ENCODE results near the gene PPP1R3D. TPM values are rescaled to one million over a fixed set of nuclear protein-coding genes. Genes with fewer than 3 reads are reported as not detected.

Gene PPP1R3D
- total and polyA plus RNA-seq, 2 of the 13 experiments (the other 11 are each of a cell fraction or from before 2014, with no cell fraction given): 1.2 to 3.7 TPM

- Histone ChIP-seq H3K36me3 (replicated peaks in 1 of 2; ENCODE audit: control insufficient read depth in 1 of 2, insufficient read depth in 2 of 2, low read length in 2 of 2) (peaks cover 8 to 17% of the 10 kb centered on the region in 2 experiments; a peak in 4 of 5 replicates), H3K4me3 (replicated peaks in 1 of 3; ENCODE audit: insufficient read depth in 1 of 3, low read depth in 2 of 3, low read length in 3 of 3) (no peak overlapping the region), H4K20me1 (ENCODE audit: insufficient read depth, low read length) (no peaks in the 10 kb centered on the region), H3K4me2 (ENCODE audit: low read depth, low read length) (peak overlapping the region; percentile 84; the same call in 1 of the 2 replicates), H3K4me1 (ENCODE audit: insufficient read depth, low read length) (peaks cover 29% of the 10 kb centered on the region), H3K27me3 (ENCODE audit: control insufficient read depth in 1 of 2, insufficient read depth in 2 of 2, low read length in 2 of 2) (no peaks in the 10 kb centered on the region; a peak in 1 of 5 replicates), H3K79me2 (ENCODE audit: insufficient read depth, low read length) (peaks cover 11% of the 10 kb centered on the region), H3K27ac (ENCODE audit: extremely low read length, insufficient read depth, low read length) (no peak overlapping the region), H3K9ac (ENCODE audit: insufficient read depth, low read depth, low read length) (no peak overlapping the region), H3K9me3 (ENCODE audit: low read length) (no peaks in the 10 kb centered on the region), H2AFZ (ENCODE audit: low read length) (no peak overlapping the region)
- ChIA-PET POLR2A (no interaction called here), CTCF (ENCODE audit: low intra/inter-chr PET ratio, low total read pairs) (no interaction called here)
- no peak for ATAC-seq
- in situ Hi-C loops (cut with HindIII; ENCODE audit: extremely low pct_ligation_motif_present, low pct_unique_long_range_greater_than_20kb): no loop called here
- no TSS peak for BruUV-seq (replicated peaks)
- 98% methylated on average over 2 of the region's 2 CpGs for WGBS (ENCODE audit: low lambda C conversion rate)
- peak; percentile 15 for FAIRE-seq
- DNase-seq (ENCODE audit: low spot score): no peak
- TF ChIP-seq MIER3 (CRISPR knock-in tag; IDR thresholded peaks at IDR 0.05; ENCODE audit: borderline replicate concordance) (no peak), ZNF138 (CRISPR knock-in tag; IDR thresholded peaks at IDR 0.05; ENCODE audit: low read depth) (no peak)
- intact Hi-C loops (cut with micrococcal nuclease; ENCODE audit: unreplicated experiment): no loop called here
Measured at GRCh38 chr20:59942245-59942644, 2.1 kb upstream of the PPP1R3D start.

- H3K9ac ChIP-seq (ENCODE audit: insufficient read depth, low read depth, low read length): peak overlapping the region; percentile 86
- H4K20me1 ChIP-seq (ENCODE audit: insufficient read depth, low read length): no peaks in the 10 kb centered on the region
- H3K4me3 ChIP-seq (replicated peaks in 1 of 3; ENCODE audit: insufficient read depth in 1 of 3, low read depth in 2 of 3, low read length in 3 of 3): peak overlapping the region; percentile 77 to 91 (median 91)
- BruUV-seq (replicated peaks): no TSS peak
- peaks cover 8 to 17% of the 10 kb centered on the region in 2 experiments; a peak in 4 of 5 replicates for H3K36me3 ChIP-seq (replicated peaks in 1 of 2; ENCODE audit: control insufficient read depth in 1 of 2, insufficient read depth in 2 of 2, low read length in 2 of 2)
- ATAC-seq (no peak; the same call in 2 of the 3 replicates), FAIRE-seq (no peak), DNase-seq (ENCODE audit: low spot score) (no peak)
- no peaks in the 10 kb centered on the region; a peak in 1 of 5 replicates for H3K27me3 ChIP-seq (ENCODE audit: control insufficient read depth in 1 of 2, insufficient read depth in 2 of 2, low read length in 2 of 2)
- H3K27ac ChIP-seq (ENCODE audit: extremely low read length, insufficient read depth, low read length): peak overlapping the region; percentile 90
- ChIA-PET POLR2A (interaction anchor here (0.8 to 2.1 kb wide), 5 partner anchors 8 to 19 kb away, joined by 4 to 14 read pairs (median 6); no protein-coding TSS in a partner anchor), CTCF (ENCODE audit: low intra/inter-chr PET ratio, low total read pairs) (no interaction called here)
- no peaks in the 10 kb centered on the region for H3K9me3 ChIP-seq (ENCODE audit: low read length)
- H3K4me1 ChIP-seq (ENCODE audit: insufficient read depth, low read length): peaks cover 29% of the 10 kb centered on the region
- in situ Hi-C loops (cut with HindIII; ENCODE audit: extremely low pct_ligation_motif_present, low pct_unique_long_range_greater_than_20kb): no loop called here
- H3K79me2 ChIP-seq (ENCODE audit: insufficient read depth, low read length): peaks cover 11% of the 10 kb centered on the region
- intact Hi-C loops (cut with micrococcal nuclease; ENCODE audit: unreplicated experiment): no loop called here
- H3K4me2 ChIP-seq (ENCODE audit: low read depth, low read length): peak overlapping the region; percentile 84
- WGBS (ENCODE audit: low lambda C conversion rate): 0% methylated on average over 4 of the region's 4 CpGs
- peak overlapping the region; percentile 86 for H2AFZ ChIP-seq (ENCODE audit: low read length)
- TF ChIP-seq NFIC (IDR thresholded peaks at IDR 0.05; ENCODE audit: low read length) (no peak), ZSCAN5A (CRISPR knock-in tag; IDR thresholded peaks at IDR 0.05; ENCODE audit: borderline replicate concordance) (0 out of 2 replicates have a peak, but pooled peaks have one; percentile 27), ZNF260 (CRISPR knock-in tag; IDR thresholded peaks at IDR 0.05; ENCODE audit: borderline replicate concordance, low read depth) (0 out of 2 replicates have a peak, but pooled peaks have one; percentile 9), ZFX (CRISPR knock-in tag; IDR thresholded peaks at IDR 0.05; ENCODE audit: low read depth) (peak; percentile 5; the same call in 1 of the 2 replicates), THRA (CRISPR knock-in tag; IDR thresholded peaks at IDR 0.05; ENCODE audit: borderline replicate concordance) (no peak), CREM (IDR thresholded peaks at IDR 0.05) (peak; percentile 39; the same call in 1 of the 2 replicates), CREM (CRISPR knock-in tag; IDR thresholded peaks at IDR 0.05) (no peak), PHF8 (CRISPR knock-in tag; IDR thresholded peaks at IDR 0.05) (peak; percentile 8; the same call in 1 of the 2 replicates), TEF (CRISPR knock-in tag; IDR thresholded peaks at IDR 0.05) (no peak), ISX (CRISPR knock-in tag; conservative IDR thresholded peaks at IDR 0.05) (no peak), HNF4G (IDR thresholded peaks at IDR 0.05; ENCODE audit: borderline replicate concordance, low read depth, low read length) (no peak), HNF4G (CRISPR knock-in tag; IDR thresholded peaks at IDR 0.05; ENCODE audit: borderline replicate concordance, low read depth) (0 out of 2 replicates have a peak, but pooled peaks have one; percentile 11), ZNF792 (CRISPR knock-in tag; IDR thresholded peaks at IDR 0.05) (no peak), DPF2 (CRISPR knock-in tag; IDR thresholded peaks at IDR 0.05; ENCODE audit: borderline replicate concordance, low read depth) (no peak)
Measured at GRCh38 chr20:59940956-59941294, 820 bp upstream of the PPP1R3D start.

All from HepG2 (cell line).